Frontal cortex (tissue), 4 donors: Measurements from ENCODE around the gene CHSY1. TPM values are rescaled to one million over a fixed set of nuclear protein-coding genes. Genes with fewer than 3 reads are reported as not detected.
A peak's percentile ranks its signal among the peaks of the same experiment; 100 is the strongest.

ENCODE experiments used
- DNase-seq, 2 donors: peaks; one replicate each; pipeline ENCODE4 v3.0.0; 2012; ENCODE audit warnings: low spot score in 2 of 2
- FAIRE-seq: peaks from 2 replicates; lab custom pipeline; 2012; peaks lifted over from hg19 to GRCh38; lab: Jason Lieb, UNC
- total RNA-seq: library from RNA; depleted of rRNA; stranded (reverse); fragments of >200 nt; gene quantifications from one replicate; pipeline ENCODE4 v1.2.3, GENCODE V29; 2014
- donor health status: control.
- donor health status: control.
- donor health status: control.

Gene CHSY1
- total RNA-seq, 1 donor from 2014 or later, result 22.8 TPM

DNA sequence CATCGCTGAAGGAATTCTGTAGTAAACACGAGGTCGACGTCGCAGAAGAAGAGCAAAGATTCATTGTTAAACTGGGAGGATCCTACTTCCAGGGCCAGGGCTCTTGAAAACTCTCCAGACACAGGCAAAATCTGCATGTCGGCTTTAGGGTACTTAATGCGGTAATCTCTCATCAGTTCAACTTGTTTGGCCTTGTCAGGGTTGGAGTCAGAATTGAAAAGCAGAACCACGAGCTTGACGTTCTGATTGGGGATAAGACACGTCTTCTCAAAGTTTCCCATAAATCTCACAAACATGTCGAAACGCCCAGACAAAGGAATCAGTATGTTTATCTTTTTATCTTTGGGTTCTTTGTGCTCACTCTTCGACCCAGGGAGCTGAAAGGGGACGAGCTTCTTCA lies 74.0 kb downstream of the CHSY1 start:
- DNase-seq, result no peak
- no peak for FAIRE-seq

- no peak for FAIRE-seq
- no peak for DNase-seq
Measured at GRCh38 chr15:101176625-101177024, 75.2 kb downstream of the CHSY1 start.

- FAIRE-seq (no peak), DNase-seq (no peak)
Measured at GRCh38 chr15:101175401-101175800, 76.4 kb downstream of the CHSY1 start.

GRCh38 chr15:101174152-101174920 lies 77.5 kb downstream of the CHSY1 start:
- DNase-seq, result no peak
- FAIRE-seq, result no peak

DNA sequence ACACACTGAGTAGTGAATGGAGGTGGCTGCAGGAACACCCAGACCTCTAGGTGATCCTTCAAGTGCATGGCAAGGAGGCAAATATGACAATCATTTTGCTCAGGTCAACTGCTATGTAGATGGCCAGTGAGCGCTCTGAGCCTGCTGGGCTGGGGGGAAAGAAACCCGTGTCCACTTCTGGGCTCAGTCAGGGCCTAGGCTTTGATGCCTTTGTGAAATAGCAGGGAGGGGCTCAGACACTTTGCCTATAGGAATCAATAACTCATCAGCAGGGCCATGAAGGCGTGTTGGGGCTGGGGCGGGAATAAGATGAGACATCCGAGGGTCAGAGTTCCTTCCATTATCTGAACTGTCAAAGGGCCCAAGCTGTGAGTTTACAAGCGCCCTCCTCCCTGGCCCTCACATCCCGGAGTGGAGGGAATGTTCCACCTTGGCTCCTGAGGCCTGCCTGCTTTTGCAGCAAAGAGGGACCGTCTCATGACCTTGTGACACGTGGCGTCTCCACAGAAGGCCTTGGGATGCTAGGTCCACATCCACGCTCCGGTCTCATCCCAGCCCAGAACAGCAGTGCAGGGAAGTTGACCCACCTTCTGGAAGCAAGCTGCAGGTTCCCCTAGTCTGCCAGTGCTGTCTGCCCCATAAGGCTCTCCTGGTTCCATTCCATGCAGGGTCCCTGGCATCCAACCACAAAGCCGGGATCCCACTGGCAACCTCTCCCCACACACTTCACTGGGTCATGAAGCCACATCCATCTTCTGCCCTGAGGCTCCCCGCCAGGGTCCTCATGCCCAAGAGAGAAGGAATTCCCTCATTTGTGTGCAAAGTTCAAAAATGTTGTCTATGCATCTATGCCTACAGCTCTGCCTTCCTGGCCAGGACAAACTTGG lies 78.4 kb downstream of the CHSY1 start:
- DNase-seq (no peak), FAIRE-seq (no peak)

- FAIRE-seq (no peak), DNase-seq (no peak)
Measured at GRCh38 chr15:101172501-101173071, 79.3 kb downstream of the CHSY1 start.

DNA sequence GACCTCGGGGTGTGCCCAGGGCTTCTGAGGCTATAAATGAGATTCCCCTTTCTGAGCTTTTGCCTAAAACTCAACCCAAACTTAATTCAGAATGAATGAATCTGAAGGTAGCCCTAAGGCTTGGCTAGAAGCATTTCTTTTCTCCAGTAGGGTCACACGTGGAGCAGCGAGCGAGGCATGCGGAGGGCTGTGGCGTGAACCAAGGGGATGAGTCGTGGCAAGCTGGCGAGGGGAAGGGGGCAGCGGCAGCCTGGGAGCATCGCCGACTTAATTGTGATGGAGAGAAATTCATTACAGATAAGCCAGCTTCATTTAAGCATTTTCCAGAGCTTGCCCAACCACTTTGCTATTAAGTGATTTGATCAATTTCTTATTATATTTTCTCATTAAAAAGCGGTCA lies 79.9 kb downstream of the CHSY1 start:
- DNase-seq (no peak), FAIRE-seq (no peak)

DNA sequence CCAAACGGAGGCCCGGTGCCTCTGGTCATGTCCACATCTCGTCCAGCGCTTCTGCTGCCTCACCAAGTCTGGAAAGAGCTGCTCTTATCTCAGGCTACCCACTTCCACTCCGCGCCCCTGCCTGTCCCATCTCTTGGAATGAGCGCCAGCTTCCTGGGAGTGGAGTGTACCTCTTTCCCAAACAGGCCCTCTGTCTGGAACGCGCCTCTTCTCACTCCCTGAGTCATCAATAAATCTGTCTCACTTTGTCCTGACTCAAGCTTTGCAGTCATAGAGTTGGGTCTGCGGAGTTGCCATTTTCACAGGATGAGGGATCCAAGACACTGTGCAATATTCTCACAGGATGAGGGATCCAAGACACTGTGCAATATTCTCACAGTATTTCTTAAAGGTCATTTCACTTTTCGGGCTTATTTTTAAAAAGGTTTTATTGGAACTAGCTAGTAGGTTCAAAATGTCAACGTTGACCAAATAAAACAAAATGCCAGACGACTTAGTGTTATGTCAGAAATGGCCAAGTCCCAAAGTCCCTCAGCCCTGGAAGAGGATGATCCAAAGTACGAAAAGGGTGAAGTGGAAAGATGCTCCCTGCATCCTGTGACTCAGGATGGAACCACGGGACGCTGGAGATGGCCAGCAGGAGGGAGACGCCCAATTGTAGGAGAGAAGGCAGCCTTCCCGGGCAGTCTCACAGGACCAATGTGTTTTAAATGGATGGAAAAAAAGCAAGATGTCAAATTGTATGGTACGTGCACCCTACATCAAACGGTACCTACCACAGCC lies 81.1 kb downstream of the CHSY1 start:
- FAIRE-seq (no peak), DNase-seq (no peak)

- FAIRE-seq (no peak), DNase-seq (peak in 1 of 2 donors; percentile 30)
Measured at GRCh38 chr15:101169495-101170071, 82.3 kb downstream of the CHSY1 start.

DNA sequence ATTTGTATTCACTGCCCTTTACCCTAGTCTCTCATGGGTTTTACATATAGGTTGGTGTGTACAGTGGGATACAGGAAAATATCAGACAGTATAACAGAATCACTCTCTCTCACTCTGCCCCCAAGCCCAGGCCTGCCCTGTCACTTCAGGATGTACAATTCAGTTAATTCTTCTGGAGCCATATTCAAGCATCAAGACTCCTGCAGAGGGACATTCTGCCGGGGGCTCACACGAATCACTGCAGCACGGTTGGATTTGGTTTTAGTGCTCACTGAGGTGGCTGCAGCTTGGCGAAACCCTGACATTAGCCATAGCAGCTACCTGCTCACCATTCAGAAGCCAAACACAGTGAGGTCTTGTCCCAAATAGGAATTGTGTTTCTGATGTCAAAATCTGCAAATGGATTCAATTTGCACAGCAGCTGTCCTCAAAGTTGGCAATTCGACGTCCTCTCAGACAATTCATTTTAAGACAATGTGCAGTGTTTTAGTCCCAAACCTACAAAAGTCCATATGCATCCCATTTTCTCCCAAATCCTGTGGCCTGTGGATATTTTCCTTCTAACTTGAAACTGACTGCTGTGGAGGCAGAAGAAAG lies 82.9 kb downstream of the CHSY1 start:
- FAIRE-seq, result no peak

GRCh38 chr15:101168463-101168824 lies 83.4 kb downstream of the CHSY1 start:
- FAIRE-seq, result no peak
- DNase-seq, result no peak

More for the DNA sequence above, 82.9 kb downstream of the CHSY1 start:
- DNase-seq, result no peak

DNA sequence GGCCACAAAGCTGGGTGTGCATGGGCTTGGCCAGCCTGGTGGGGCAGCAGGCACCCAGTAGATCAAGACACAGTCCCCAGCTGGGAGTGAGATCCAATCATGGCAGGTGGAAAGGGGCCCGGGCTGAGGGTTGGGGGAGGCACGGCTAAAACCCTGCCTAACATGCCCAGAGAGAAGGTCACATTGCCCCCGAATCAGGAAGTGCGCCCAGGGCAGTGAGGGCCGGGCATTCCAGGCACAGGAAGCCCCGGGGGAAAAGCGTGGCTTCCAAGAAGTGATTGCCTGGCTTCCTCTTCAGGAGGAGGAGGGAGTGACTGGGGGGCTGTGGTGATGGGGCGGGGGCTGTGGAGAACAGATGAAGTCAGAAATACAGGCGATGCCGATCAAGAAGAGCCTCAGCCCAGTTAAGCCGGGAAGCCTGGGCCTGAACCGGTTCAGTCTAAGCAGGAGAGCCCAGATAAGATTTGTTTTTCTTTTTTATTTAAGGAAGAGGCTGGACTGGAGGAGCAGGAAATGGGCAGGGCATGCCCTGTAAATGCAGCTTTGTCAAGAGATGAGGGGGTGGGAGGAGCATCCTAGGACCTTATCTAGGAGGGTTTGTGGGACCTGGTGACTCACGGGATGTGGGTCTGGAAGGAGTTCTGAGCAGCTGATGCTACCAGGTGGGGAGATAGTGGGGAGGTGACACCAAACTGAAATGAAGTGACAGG lies 83.9 kb downstream of the CHSY1 start:
- FAIRE-seq (no peak), DNase-seq (peak in 1 of 2 donors; percentile 41)

DNA sequence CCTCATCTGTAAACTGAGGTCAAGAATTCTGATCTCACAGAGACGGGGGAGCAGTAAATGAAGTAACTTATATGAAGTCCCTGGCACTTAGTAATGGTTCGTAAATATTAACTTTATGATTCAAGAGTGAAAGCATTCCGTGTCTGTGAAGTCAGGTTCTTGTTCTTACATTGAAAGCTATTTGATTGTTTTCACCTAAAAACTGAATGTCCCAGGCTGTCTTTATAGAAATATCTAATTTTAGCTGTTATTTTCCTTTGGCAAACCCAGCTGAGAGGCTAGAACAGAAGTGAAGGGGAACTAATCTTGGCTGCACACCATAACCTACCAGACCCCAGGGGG lies 84.5 kb downstream of the CHSY1 start:
- DNase-seq (no peak), FAIRE-seq (no peak)

DNA sequence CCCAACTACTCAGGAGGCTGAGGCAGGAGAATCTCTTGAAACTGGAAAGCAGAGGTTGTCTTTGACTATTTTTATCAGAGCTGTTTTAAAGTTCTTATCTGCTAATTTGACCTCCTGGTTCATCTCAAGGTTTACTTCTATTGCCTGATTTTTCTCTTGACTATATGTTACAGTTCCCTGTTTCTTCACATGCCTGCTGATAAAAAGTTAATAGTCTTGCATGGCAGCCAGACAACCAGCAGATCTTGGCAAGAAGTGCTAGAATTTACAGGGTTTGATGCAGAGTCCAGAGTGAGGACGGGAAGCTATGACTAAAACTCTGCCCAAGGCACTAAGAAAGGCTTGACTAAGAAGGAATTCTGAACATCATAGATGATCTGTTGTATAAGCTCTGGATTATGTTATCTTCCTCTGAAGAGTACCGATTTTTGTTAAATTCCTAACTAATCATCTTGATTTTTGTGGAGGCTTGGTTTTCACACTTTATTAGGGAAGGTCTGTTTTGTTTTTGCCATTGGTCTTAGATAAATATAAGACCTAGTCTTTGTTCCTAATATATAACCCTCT lies 85.9 kb downstream of the CHSY1 start:
- FAIRE-seq (no peak), DNase-seq (no peak)

DNA sequence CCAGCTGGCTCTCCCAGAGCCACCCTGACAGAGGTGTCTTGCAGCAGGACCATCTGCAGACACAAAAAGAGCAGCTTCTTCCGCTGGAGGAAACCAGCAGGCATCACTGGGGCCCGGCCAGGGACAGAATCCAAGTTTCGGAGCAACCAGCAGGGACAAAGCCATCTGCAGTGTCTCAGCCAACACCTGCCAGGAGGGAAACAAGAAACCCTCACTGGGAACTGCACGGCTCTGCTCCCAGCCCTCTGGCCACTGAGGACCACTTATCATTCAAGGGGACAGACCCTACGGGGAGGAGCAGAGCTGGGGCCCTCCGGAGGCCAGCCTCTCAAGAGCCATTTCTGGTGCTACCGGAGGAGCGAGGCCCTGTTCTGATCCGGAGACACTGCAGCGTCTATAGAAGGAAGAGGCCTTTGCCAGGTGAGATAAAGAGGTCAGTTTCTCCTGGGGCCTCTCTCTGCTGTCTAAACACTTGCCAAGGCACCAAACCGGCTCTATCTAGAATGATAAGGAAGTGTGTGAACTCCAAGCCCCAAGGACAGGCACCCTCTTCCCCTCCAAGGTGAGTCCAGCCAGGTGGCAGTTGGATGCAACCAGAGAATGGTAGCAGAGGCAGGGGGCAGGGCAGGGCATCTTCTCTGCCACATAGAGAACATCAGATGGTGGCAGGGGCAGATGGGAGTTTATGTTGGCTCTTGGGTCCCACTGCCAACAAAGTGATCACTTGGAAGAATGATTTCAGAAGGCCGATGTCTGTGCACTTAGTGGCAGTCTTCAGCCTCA lies 89.0 kb downstream of the CHSY1 start:
- peak; percentile 19 to 47 for DNase-seq
- FAIRE-seq, result no peak

DNA sequence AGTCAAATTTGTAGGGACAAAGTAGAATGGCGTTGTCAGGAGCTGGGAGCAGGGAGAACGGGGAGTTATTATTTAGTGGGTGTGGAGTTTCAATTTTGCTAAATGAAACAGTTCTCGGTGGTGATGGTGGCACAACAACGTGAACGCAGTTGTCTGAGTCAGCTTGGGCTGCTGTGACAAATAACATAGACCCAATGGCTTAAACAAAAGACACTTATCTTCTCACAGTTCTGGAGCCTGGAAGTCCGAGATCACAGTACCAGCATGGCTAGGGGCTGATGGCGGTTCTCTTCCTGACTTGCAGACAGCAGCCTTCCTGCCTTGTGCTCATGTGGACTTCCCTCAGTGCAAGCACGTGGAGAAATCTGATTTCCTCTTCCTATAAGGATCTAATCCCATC lies 90.2 kb downstream of the CHSY1 start:
- DNase-seq (no peak), FAIRE-seq (no peak)

DNA sequence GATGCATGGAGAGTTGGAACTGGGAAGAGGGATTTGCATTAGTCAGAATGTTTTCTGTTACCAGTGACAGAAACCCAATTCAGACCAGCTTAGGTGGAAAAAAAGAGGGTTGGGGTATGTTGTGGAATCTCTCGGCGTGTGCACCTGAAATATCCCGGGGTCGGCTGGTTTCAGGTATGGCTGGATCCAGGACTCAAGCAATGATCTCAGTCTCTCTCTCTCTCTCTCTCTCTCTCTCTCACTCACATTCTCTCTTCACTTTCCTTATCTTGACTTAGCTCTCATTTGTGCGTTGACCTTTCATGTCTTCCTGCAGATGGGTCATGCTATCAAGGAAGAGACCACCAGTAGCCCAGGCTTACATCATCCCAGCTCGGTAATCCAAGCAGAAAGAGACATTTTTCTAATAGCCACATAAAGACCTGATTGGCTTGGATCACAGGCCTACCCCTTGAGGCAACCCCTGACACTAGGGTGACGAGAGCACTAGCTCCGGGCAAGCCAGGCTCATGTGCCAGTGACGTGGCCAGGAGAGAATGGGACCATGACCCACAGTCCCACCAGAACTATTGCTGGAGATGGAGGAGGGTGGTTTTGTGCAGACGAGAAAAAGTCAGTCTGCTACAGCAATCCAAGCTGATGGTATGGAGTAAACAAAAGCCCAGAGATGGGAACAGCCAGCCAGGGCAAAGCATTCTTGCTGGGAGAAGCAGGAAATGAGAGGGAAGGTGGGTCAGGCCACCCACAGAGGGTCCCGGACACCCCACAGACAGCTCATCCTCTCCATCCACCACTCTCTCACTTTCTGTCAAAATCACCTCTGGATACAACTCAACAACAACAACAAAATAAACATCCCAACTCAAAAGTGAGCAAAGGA lies 91.7 kb downstream of the CHSY1 start:
- no peak for FAIRE-seq
- no peak for DNase-seq
